HG03060 (cell line): ENCODE data around the gene GARNL3.

Source experiments
- ATAC-seq: cut with Tn5 transposase; IDR thresholded peaks from one replicate; pipeline ENCODE4 v1.9.1; 2021; ENCODE audit warnings: low read depth, moderate number of reproducible peaks; ENCODE audit not compliant: unreplicated experiment

The GARNL3 gene

GRCh38 chr9:127396808-127397645, 132.5 kb downstream of the GARNL3 start, which contains the start of gene SLC2A8:
Gene SLC2A8, plus strand, starts transcription at chr9:127397169. Its CDS starts 62 bp downstream, at chr9:127397231.
- ATAC-seq = peak; percentile 95

GRCh38 chr9:127397646-127398274, 133.2 kb downstream of the GARNL3 start:
- no peak for ATAC-seq

- no peak for ATAC-seq
Measured at GRCh38 chr9:127398275-127398647, 133.7 kb downstream of the GARNL3 start.

- no peak for ATAC-seq
Measured at GRCh38 chr9:127398715-127399400, 134.3 kb downstream of the GARNL3 start.

- ATAC-seq = no peak
Measured at GRCh38 chr9:127399736-127400269, 135.2 kb downstream of the GARNL3 start.

- ATAC-seq = no peak
Measured at GRCh38 chr9:127402401-127403090, 138.0 kb downstream of the GARNL3 start.

GRCh38 chr9:127403507-127404192, 139.1 kb downstream of the GARNL3 start:
- ATAC-seq = no peak

- no peak for ATAC-seq
Measured at GRCh38 chr9:127404631-127405030, 140.1 kb downstream of the GARNL3 start.

GRCh38 chr9:127405344-127406125, 141.0 kb downstream of the GARNL3 start:
- ATAC-seq = no peak

- ATAC-seq = no peak
Measured at GRCh38 chr9:127406799-127407491, 142.4 kb downstream of the GARNL3 start.

GRCh38 chr9:127407492-127407843, 142.9 kb downstream of the GARNL3 start:
- no peak for ATAC-seq

- no peak for ATAC-seq
Measured at GRCh38 chr9:127411122-127411521, 146.5 kb downstream of the GARNL3 start.

GRCh38 chr9:127415141-127415540, 150.6 kb downstream of the GARNL3 start:
- no peak for ATAC-seq

- no peak for ATAC-seq
Measured at GRCh38 chr9:127415657-127416056, 151.1 kb downstream of the GARNL3 start.

- ATAC-seq = no peak
Measured at GRCh38 chr9:127417131-127418036, 152.8 kb downstream of the GARNL3 start.

- no peak for ATAC-seq
Measured at GRCh38 chr9:127418037-127418471, 153.5 kb downstream of the GARNL3 start.

GRCh38 chr9:127419348-127419747, 154.8 kb downstream of the GARNL3 start:
- no peak for ATAC-seq

- no peak for ATAC-seq
Measured at GRCh38 chr9:127421057-127421456, 156.5 kb downstream of the GARNL3 start.
